ENCODE results near the gene TMEM243.
"Not testable (repeated sequence)": the region's sequence is repeated elsewhere in the genome, so short reads cannot be mapped to it uniquely, and the experiment has no call there.

The TMEM243 gene

GRCh38 chr7:87210506-87210905 is 9.0 kb downstream of the TMEM243 start:
- no peak for DNase-seq

- no peak for DNase-seq
Measured at GRCh38 chr7:87209295-87209924, 10.1 kb downstream of the TMEM243 start.

- no peak for DNase-seq
Measured at GRCh38 chr7:87206361-87206760, 13.2 kb downstream of the TMEM243 start.

GRCh38 chr7:87205701-87206100 is 13.8 kb downstream of the TMEM243 start:
- DNase-seq, result not testable (repeated sequence)

- DNase-seq, result no peak
Measured at GRCh38 chr7:87204933-87205332, 14.6 kb downstream of the TMEM243 start.

GRCh38 chr7:87203929-87204328 is 15.6 kb downstream of the TMEM243 start:
- not testable (repeated sequence) for DNase-seq

GRCh38 chr7:87202705-87203104 is 16.8 kb downstream of the TMEM243 start:
- DNase-seq, result no peak

- no peak for DNase-seq
Measured at GRCh38 chr7:87202208-87202607, 17.3 kb downstream of the TMEM243 start.

GRCh38 chr7:87199700-87200450 is 19.7 kb downstream of the TMEM243 start:
- DNase-seq, result no peak

GRCh38 chr7:87199241-87199640 is 20.3 kb downstream of the TMEM243 start:
- DNase-seq, result no peak

GRCh38 chr7:87193912-87194311 is 25.6 kb downstream of the TMEM243 start:
- no peak for DNase-seq

GRCh38 chr7:87192784-87193487 is 26.6 kb downstream of the TMEM243 start:
- DNase-seq, result no peak

GRCh38 chr7:87190783-87191182 is 28.7 kb downstream of the TMEM243 start:
- DNase-seq, result no peak

GRCh38 chr7:87188930-87189329 is 30.6 kb downstream of the TMEM243 start:
- DNase-seq, result no peak

GRCh38 chr7:87187120-87187519 is 32.4 kb downstream of the TMEM243 start:
- no peak for DNase-seq

GRCh38 chr7:87179180-87179579 is 40.4 kb downstream of the TMEM243 start:
- DNase-seq, result no peak

GRCh38 chr7:87178320-87178719 is 41.2 kb downstream of the TMEM243 start:
- no peak for DNase-seq

- no peak for DNase-seq
Measured at GRCh38 chr7:87173471-87173870, 46.1 kb downstream of the TMEM243 start.

GRCh38 chr7:87171282-87171934 is 48.1 kb downstream of the TMEM243 start:
- no peak for DNase-seq

- DNase-seq, result no peak
Measured at GRCh38 chr7:87170828-87171227, 48.7 kb downstream of the TMEM243 start.

- DNase-seq, result no peak
Measured at GRCh38 chr7:87164433-87164832, 55.1 kb downstream of the TMEM243 start.

GRCh38 chr7:87159538-87159937 is 60.0 kb downstream of the TMEM243 start:
- no peak for DNase-seq

GRCh38 chr7:87156709-87157108 is 62.8 kb downstream of the TMEM243 start:
- DNase-seq, result no peak

All from retina (tissue), 1 donor.